Stimulated activated naive B cell treated with anti-CD40 and anti-IgM and Interleukin-4, amounts not matched to agents 10 μg/mL and 1 μg/mL and 100 μg/mL, for 72 hours (primary cell): ENCODE measurements around the gene ETF1.
"Not testable (repeated sequence)": the region's sequence is repeated elsewhere in the genome, so short reads cannot be mapped to it uniquely, and the experiment has no call there.

Experiments used
- ATAC-seq, 2 donors: fragments of 150-1000 bp; cut with Tn5 transposase; replicated peaks; 2 replicates each; pipeline ENCODE4 v1.10.0; 2021; ENCODE audit warnings: moderate library complexity in 1 of 2
- DNase-seq: peaks from one replicate; pipeline ENCODE4 v3.0.0; 2021
- H3K27ac Mint-ChIP-seq: one replicate; pipeline ENCODE4 v1.8.0; 2022; ENCODE audit warnings: mild to moderate bottlenecking, mixed read lengths
- H3K27me3 Mint-ChIP-seq, 2 donors: one replicate each; pipeline ENCODE4 v1.8.0; 2022; ENCODE audit warnings: mixed read lengths in 2 of 2
- H3K36me3 Mint-ChIP-seq, 2 donors: one replicate each; pipeline ENCODE4 v1.8.0; 2022; ENCODE audit warnings: mixed read lengths in 2 of 2, mild to moderate bottlenecking in 1 of 2
- H3K4me1 Mint-ChIP-seq, 2 donors: one replicate each; pipeline ENCODE4 v1.8.0; 2022; ENCODE audit warnings: mixed read lengths in 2 of 2, mild to moderate bottlenecking in 1 of 2
- H3K4me3 Mint-ChIP-seq, 2 donors: one replicate each; pipeline ENCODE4 v1.8.0; 2022; ENCODE audit warnings: mild to moderate bottlenecking in 2 of 2, mixed read lengths in 2 of 2, moderate library complexity in 1 of 2
- H3K9me3 Mint-ChIP-seq, 2 donors: one replicate each; pipeline ENCODE4 v1.8.0; 2022; ENCODE audit warnings: mixed read lengths in 2 of 2, mild to moderate bottlenecking in 1 of 2

Gene ETF1

GRCh38 chr5:138502521-138502920 lies 40.5 kb downstream of the ETF1 start:
- peak overlapping the region; percentile 69 for H3K27ac Mint-ChIP-seq
- peaks cover 19 to 22% of the 10 kb centered on the region in 2 donors for H3K36me3 Mint-ChIP-seq
- no peaks in the 10 kb centered on the region for H3K9me3 Mint-ChIP-seq
- no peak for ATAC-seq
- no peak overlapping the region for H3K4me3 Mint-ChIP-seq
- no peak for DNase-seq
- no peaks in the 10 kb centered on the region for H3K27me3 Mint-ChIP-seq
- peaks cover 2 to 6% of the 10 kb centered on the region in 2 donors for H3K4me1 Mint-ChIP-seq

DNA sequence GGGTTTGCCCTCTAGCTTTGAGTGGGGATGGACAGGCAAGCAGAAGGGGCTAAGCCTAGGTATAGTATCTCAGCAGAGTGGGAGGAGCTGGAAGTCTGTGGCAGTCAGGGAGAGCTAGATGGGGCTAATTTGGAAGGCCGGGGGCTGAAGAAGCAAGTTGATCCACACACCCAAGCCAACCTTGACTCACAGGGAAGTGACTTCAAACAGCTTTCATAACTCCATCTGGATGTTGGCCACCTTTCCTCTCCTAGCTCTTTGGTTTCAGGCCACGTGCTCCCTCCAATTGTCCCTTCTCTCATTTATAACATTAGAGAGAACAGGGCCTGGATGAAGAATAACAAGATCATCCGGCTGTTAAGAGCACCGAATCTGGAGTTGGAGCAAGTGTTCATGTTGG lies 40.9 kb downstream of the ETF1 start:
- no peak overlapping the region for H3K27ac Mint-ChIP-seq
- H3K4me1 Mint-ChIP-seq, result peaks cover 2 to 6% of the 10 kb centered on the region in 2 donors

GRCh38 chr5:138498376-138498775 lies 44.7 kb downstream of the ETF1 start:
- Mint-ChIP-seq H3K4me1 (peaks cover 0 to under 1% of the 10 kb centered on the region in 2 donors), H3K4me3 (no peak overlapping the region), H3K36me3 (peaks cover 5 to 12% of the 10 kb centered on the region in 2 donors), H3K9me3 (no peaks in the 10 kb centered on the region), H3K27me3 (no peaks in the 10 kb centered on the region), H3K27ac (no peak overlapping the region)
- no peak for DNase-seq
- ATAC-seq, result no peak

More for the DNA sequence above, 40.9 kb downstream of the ETF1 start:
- ATAC-seq (no peak), DNase-seq (no peak)
- Mint-ChIP-seq H3K4me3 (no peak overlapping the region), H3K36me3 (peaks cover 17 to 18% of the 10 kb centered on the region in 2 donors), H3K27me3 (no peaks in the 10 kb centered on the region), H3K9me3 (no peaks in the 10 kb centered on the region)

GRCh38 chr5:138495351-138495750 lies 47.7 kb downstream of the ETF1 start:
- Mint-ChIP-seq H3K27ac (no peak overlapping the region), H3K27me3 (peaks cover 14 to 15% of the 10 kb centered on the region in 2 donors), H3K36me3 (peaks cover 3 to 4% of the 10 kb centered on the region in 2 donors), H3K4me1 (peaks cover 8 to 9% of the 10 kb centered on the region in 2 donors), H3K4me3 (no peak overlapping the region), H3K9me3 (no peaks in the 10 kb centered on the region)
- no peak for ATAC-seq
- DNase-seq, result no peak

DNA sequence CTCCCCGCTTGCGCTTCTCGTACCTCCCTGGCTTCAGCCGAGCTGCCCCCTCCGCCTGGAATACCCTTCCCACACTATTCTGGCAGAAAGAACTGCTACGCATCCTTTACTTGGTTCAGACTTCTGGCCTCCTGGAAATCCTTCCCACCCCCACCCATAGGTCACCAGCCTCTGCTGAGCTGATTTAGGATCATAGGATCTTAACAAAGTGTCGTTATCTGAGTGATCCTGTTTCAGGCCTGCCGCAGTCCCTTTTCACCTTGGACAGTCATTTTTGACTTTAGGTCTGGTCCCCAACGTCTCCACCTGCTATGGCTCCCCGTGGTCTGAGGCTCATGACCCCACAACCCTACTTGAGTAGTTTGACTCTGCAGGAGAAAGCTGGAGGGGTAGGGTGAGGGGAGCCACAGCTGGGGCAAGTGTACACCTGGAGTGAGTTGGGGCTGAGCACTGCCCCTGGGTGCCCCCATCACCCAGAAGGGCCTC lies 50.4 kb downstream of the ETF1 start:
- DNase-seq (no peak), ATAC-seq (no peak)
- H3K27me3 Mint-ChIP-seq, result peaks cover 30% of the 10 kb centered on the region in 2 donors
- H3K36me3 Mint-ChIP-seq, result peaks cover under 1 to 2% of the 10 kb centered on the region in 2 donors
- H3K27ac Mint-ChIP-seq, result no peak overlapping the region
- H3K4me1 Mint-ChIP-seq, result peaks cover 8 to 9% of the 10 kb centered on the region in 2 donors
- no peaks in the 10 kb centered on the region for H3K9me3 Mint-ChIP-seq
- peak overlapping the region; percentile 88 to 97 for H3K4me3 Mint-ChIP-seq

- Mint-ChIP-seq H3K4me1 (peaks cover 8 to 9% of the 10 kb centered on the region in 2 donors), H3K9me3 (no peaks in the 10 kb centered on the region), H3K27ac (no peak overlapping the region), H3K36me3 (no peaks in the 10 kb centered on the region), H3K4me3 (peak overlapping the region; percentile 88 to 97), H3K27me3 (peaks cover 30% of the 10 kb centered on the region in 2 donors)
- DNase-seq, result peak; percentile 75
- ATAC-seq, result peak; percentile 99
Observed at GRCh38 chr5:138491669-138492559, 51.1 kb downstream of the ETF1 start.

DNA sequence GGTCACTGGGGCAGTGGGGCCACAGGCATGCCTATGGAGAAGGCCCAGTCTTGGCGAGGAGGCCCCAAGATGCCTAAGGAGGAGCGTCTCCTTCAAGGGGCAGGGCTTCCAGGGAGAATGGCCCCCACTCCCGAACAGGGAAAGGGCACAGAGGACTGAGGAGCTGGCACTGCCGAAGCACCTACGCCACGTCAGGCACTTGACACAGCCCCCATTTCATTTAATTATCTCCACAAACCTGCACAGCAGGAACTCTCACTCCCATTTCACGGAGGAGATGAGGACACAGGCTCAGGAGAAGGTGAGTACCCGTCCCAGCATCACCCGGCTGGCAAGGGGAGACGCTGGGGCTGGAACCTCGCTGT lies 51.8 kb downstream of the ETF1 start:
- Mint-ChIP-seq H3K27ac (no peak overlapping the region), H3K9me3 (no peaks in the 10 kb centered on the region), H3K4me3 (peak overlapping the region; percentile 59 to 63), H3K36me3 (no peaks in the 10 kb centered on the region), H3K4me1 (peaks cover 8 to 9% of the 10 kb centered on the region in 2 donors), H3K27me3 (peaks cover 30% of the 10 kb centered on the region in 2 donors)
- no peak for DNase-seq
- ATAC-seq, result no peak

DNA sequence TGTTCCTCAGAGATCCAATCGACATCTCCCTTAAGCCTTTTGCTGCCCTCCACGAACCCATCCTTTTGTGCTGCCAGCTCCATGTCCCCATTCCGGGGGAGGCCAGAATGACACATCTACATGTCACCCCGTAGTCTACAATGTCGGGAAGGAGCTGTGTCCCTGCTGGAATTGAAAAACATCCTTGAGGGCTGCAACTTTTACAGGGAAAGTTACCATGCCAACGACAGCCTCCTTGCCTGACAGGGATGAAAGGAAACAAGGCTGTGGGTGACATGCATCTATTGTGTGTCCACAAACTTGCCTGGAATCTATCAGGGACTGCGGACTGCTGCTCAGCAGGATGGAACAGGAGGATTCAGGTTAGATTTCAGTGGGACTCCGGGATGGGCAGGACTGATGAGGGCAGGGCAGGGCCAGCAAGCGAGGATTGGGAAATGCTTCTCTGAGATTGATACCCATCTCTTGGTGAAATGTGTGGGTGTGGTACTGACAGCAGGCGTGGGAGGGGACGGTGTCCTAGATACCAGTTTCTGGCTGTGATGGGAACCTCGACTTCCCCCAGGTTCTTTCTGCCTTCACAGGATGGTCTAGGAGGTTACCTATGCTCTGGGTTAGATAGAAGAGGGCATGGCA lies 52.3 kb downstream of the ETF1 start:
- H3K4me3 Mint-ChIP-seq, result peak overlapping the region; percentile 59 to 63
- no peaks in the 10 kb centered on the region for H3K9me3 Mint-ChIP-seq
- peaks cover 8 to 9% of the 10 kb centered on the region in 2 donors for H3K4me1 Mint-ChIP-seq
- peaks cover 30% of the 10 kb centered on the region in 2 donors for H3K27me3 Mint-ChIP-seq
- no peaks in the 10 kb centered on the region for H3K36me3 Mint-ChIP-seq
- no peak for ATAC-seq
- no peak overlapping the region for H3K27ac Mint-ChIP-seq
- DNase-seq, result no peak

DNA sequence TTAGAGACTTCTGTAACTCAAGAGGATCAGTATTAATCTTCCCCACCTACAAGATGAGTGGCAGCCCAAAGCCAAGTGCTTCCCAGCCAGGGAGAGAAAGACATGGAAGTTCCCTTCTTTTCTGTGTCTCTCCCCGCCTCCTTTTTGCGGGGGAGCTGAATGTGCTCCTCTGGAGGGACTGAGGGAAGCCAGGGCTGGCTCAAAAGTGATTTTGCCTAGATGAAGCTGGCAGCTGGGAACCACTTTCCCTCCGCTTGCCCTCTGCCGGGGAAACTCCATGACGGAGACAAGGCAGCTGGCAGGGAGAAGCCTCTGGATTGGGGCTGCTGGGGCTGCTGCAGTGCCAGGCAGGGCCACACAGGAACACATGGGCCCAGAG lies 53.4 kb downstream of the ETF1 start:
- H3K4me3 Mint-ChIP-seq, result no peak overlapping the region
- H3K27me3 Mint-ChIP-seq, result peaks cover 30 to 32% of the 10 kb centered on the region in 2 donors
- H3K36me3 Mint-ChIP-seq, result no peaks in the 10 kb centered on the region
- peaks cover 8 to 9% of the 10 kb centered on the region in 2 donors for H3K4me1 Mint-ChIP-seq
- DNase-seq (no peak), ATAC-seq (no peak)
- H3K27ac Mint-ChIP-seq, result no peak overlapping the region
- no peaks in the 10 kb centered on the region for H3K9me3 Mint-ChIP-seq

GRCh38 chr5:138488481-138488945 lies 54.5 kb downstream of the ETF1 start:
- Mint-ChIP-seq H3K27ac (no peak overlapping the region), H3K4me3 (no peak overlapping the region), H3K9me3 (no peaks in the 10 kb centered on the region), H3K27me3 (peaks cover 30 to 35% of the 10 kb centered on the region in 2 donors), H3K4me1 (peaks cover 8 to 9% of the 10 kb centered on the region in 2 donors), H3K36me3 (no peaks in the 10 kb centered on the region)
- DNase-seq (no peak), ATAC-seq (no peak)

GRCh38 chr5:138482638-138483037 lies 60.4 kb downstream of the ETF1 start:
- no peak for ATAC-seq
- H3K27ac Mint-ChIP-seq, result no peak overlapping the region
- no peak overlapping the region for H3K4me3 Mint-ChIP-seq
- H3K36me3 Mint-ChIP-seq, result no peaks in the 10 kb centered on the region
- no peaks in the 10 kb centered on the region for H3K9me3 Mint-ChIP-seq
- H3K4me1 Mint-ChIP-seq, result no peaks in the 10 kb centered on the region
- DNase-seq, result no peak
- peaks cover 16 to 18% of the 10 kb centered on the region in 2 donors for H3K27me3 Mint-ChIP-seq

DNA sequence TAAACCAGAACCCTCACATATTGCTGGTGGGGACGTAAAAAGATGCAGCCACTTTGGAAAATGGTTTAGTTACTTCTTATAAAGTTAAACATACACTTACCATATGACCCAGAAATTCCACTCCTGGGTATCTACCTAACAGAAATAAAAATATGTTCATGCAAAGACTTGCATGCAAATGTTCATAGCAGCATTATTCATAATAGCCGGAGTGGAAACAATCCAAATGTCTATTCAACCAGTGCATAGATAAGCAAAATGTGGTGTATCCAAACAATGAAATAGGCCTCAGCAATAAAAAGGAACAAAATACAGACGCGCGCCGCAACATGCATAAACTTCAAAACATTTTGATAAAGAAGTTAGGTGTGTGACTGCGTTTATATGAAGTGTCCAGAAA lies 66.1 kb downstream of the ETF1 start:
- H3K4me1 Mint-ChIP-seq, result no peaks in the 10 kb centered on the region
- peaks cover 15 to 17% of the 10 kb centered on the region in 2 donors for H3K27me3 Mint-ChIP-seq
- DNase-seq, result no peak

GRCh38 chr5:138473151-138473550 lies 69.9 kb downstream of the ETF1 start:
- H3K27me3 Mint-ChIP-seq, result peaks cover 10 to 13% of the 10 kb centered on the region in 2 donors
- not testable (repeated sequence) for DNase-seq, H3K9me3 Mint-ChIP-seq, H3K27ac Mint-ChIP-seq, ATAC-seq, H3K4me3 Mint-ChIP-seq, H3K36me3 Mint-ChIP-seq, H3K4me1 Mint-ChIP-seq

More for the DNA sequence above, 66.1 kb downstream of the ETF1 start:
- Mint-ChIP-seq H3K27ac (no peak overlapping the region), H3K4me3 (no peak overlapping the region), H3K9me3 (no peaks in the 10 kb centered on the region), H3K36me3 (no peaks in the 10 kb centered on the region)
- ATAC-seq, result no peak

DNA sequence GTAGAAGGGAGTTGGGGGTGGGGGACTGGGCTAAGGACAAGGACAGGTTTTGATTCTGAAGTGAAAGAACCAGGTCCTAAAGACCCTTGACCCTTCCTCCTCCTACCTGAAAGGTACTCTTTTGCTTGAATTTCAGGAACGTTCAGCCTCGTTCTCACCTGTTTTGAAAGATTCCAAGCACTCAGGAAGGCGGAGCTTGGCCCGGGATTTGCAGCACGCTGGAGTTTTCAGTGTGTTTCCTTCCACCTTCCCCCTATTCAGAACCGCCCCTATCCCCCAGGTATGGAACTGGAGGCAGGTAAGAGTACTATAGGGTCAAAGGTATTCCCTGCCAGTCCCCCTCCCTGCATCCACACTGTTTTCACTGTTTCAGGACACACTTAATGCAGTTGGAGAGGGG lies 70.7 kb downstream of the ETF1 start:
- Mint-ChIP-seq H3K4me3 (no peak overlapping the region), H3K27me3 (peaks cover 7 to 11% of the 10 kb centered on the region in 2 donors), H3K9me3 (no peaks in the 10 kb centered on the region), H3K4me1 (peaks cover 15% of the 10 kb centered on the region in 2 donors), H3K27ac (no peak overlapping the region), H3K36me3 (peaks cover 12 to 15% of the 10 kb centered on the region in 2 donors)
- DNase-seq (no peak), ATAC-seq (no peak)
